Femur (tissue), 1 donor: Measurements from ENCODE around the gene HBB.

Experiments
- DNase-seq: peaks from one replicate; pipeline ENCODE4 v3.0.0-alpha.2; 2017

Gene HBB

GRCh38 chr11:5246772-5247471 is 20.1 kb upstream of the HBB start:
- DNase-seq, result no peak

- no peak for DNase-seq
Observed at GRCh38 chr11:5245155-5245554, 18.3 kb upstream of the HBB start.

GRCh38 chr11:5243816-5244180 is 16.9 kb upstream of the HBB start:
- no peak for DNase-seq

- no peak for DNase-seq
Observed at GRCh38 chr11:5242933-5243815, 16.3 kb upstream of the HBB start.

GRCh38 chr11:5242208-5242607 is 15.3 kb upstream of the HBB start:
- no peak for DNase-seq

- no peak for DNase-seq
Observed at GRCh38 chr11:5241458-5241857, 14.6 kb upstream of the HBB start.

GRCh38 chr11:5240458-5240857 is 13.6 kb upstream of the HBB start:
- DNase-seq, result no peak

GRCh38 chr11:5240056-5240455 is 13.2 kb upstream of the HBB start:
- DNase-seq, result no peak

- no peak for DNase-seq
Observed at GRCh38 chr11:5239046-5239445, 12.2 kb upstream of the HBB start.

- DNase-seq, result no peak
Observed at GRCh38 chr11:5238486-5238885, 11.6 kb upstream of the HBB start.

- no peak for DNase-seq
Observed at GRCh38 chr11:5237420-5237819, 10.5 kb upstream of the HBB start.

- DNase-seq, result no peak
Observed at GRCh38 chr11:5235364-5236095, 8.7 kb upstream of the HBB start.

- no peak for DNase-seq
Observed at GRCh38 chr11:5234381-5234834, 7.5 kb upstream of the HBB start, which contains the start of gene HBD. Gene HBD (minus strand): TSS chr11:5234483. CDS start chr11:5234433, 50 bp downstream.

- DNase-seq, result no peak
Observed at GRCh38 chr11:5233307-5233706, 6.4 kb upstream of the HBB start.

GRCh38 chr11:5232821-5233220 is 6.0 kb upstream of the HBB start:
- DNase-seq, result no peak

GRCh38 chr11:5232176-5232575 is 5.3 kb upstream of the HBB start:
- no peak for DNase-seq

GRCh38 chr11:5231111-5231510 is 4.2 kb upstream of the HBB start:
- no peak for DNase-seq

GRCh38 chr11:5230266-5230665 is 3.4 kb upstream of the HBB start:
- DNase-seq, result no peak

- no peak for DNase-seq
Observed at GRCh38 chr11:5229796-5230195, 2.9 kb upstream of the HBB start.

GRCh38 chr11:5229356-5229755 is 2.5 kb upstream of the HBB start:
- DNase-seq, result no peak

- no peak for DNase-seq
Observed at GRCh38 chr11:5228124-5228523, 1.3 kb upstream of the HBB start.

- DNase-seq, result no peak
Observed at GRCh38 chr11:5227681-5228080, 810 bp upstream of the HBB start.

- peak; percentile 19 for DNase-seq
Observed at GRCh38 chr11:5225480-5225871, 1.4 kb downstream of the HBB start.
